OCI-M2 (cell line): ENCODE data around the gene LAMA1.

Experiments used
- DNase-seq: peaks from one replicate; lab custom pipeline; 2025; ENCODE audit not compliant: unreplicated experiment; lab: John Stamatoyannopoulos, UW

The LAMA1 gene

DNA sequence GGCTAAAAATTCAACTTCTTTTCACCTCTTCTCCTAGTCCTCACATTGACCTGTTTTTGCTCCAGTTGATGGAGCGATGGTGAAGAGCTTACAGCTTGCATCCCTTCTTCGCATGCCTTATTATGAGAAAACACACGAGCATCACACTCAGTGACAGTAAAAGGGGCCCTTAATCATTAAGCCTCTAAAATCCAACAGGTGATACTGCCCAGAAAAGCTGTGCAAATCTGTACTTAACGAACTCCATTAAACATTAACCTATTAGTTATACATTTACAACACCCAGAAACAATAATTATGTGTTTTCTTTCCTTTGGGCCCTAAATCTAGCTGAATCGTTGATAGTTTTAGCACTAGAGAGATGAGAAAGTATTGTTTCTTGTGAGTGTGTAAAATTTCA lies 54.8 kb downstream of the LAMA1 start:
- no peak for DNase-seq

DNA sequence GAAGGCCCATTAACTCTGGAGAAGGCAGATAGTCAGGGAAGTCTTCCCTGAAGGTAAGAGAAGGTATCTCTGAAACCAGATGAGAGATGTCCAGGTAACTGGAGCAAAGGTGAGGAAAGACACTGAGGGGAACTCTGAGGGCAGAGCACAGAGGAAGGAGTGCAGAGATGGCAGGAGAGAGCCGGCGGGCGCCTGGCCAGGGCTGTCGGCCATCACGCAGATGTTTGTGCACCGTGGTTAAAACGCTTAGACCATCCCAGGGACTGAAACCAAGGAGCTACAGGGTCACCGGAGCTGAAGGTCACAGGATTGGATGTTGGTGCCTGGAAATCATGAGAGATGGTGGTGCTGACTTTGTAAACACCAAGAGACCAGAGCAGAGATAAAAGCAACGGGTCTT lies 55.4 kb downstream of the LAMA1 start:
- DNase-seq: no peak

GRCh38 chr18:7059276-7059675 lies 58.3 kb downstream of the LAMA1 start:
- no peak for DNase-seq

DNA sequence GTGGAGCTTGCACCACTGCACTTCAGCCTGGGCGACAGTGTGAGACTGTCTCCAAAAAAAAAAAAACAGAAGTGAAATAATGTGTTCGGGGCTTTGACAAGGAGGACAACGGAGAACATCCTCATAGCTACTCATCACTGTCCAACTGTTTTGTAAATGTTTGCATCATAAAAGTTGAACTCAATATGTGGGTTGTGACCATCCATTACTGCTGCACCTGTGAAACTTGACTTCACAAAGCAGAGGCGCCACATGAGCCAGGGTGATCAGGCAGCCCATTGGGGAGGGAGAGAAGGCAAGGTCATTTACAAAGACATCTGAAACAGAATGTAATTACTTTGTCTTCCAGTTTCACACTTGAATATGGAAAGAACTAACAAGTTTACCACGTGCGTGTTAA lies 61.6 kb downstream of the LAMA1 start:
- DNase-seq: no peak

GRCh38 chr18:7049951-7050350 lies 67.6 kb downstream of the LAMA1 start:
- DNase-seq: no peak

GRCh38 chr18:7048081-7048480 lies 69.5 kb downstream of the LAMA1 start:
- no peak for DNase-seq

- no peak for DNase-seq
Observed at GRCh38 chr18:7047336-7047735, 70.3 kb downstream of the LAMA1 start.

GRCh38 chr18:7038330-7038851 lies 79.2 kb downstream of the LAMA1 start:
- DNase-seq: no peak

- DNase-seq: no peak
Observed at GRCh38 chr18:7037470-7037869, 80.1 kb downstream of the LAMA1 start.

DNA sequence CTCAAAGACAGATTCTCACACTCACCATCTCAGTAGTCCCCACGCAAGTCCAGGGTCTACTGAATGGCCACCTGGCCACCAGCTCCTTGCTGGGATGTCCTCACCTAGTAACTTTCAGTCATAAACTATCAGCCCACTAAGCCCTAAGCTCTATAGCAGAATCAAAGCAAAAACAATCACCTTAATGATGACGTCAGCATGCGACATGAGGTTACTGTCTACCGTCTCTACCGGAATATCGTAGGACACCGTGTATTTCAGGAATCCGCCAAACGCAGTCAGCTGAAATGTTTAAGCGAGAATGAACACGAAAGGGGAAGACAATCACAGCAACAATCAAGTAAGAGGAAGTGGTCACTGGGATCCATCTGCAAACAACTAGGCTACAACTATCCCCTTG lies 81.8 kb downstream of the LAMA1 start:
- no peak for DNase-seq

DNA sequence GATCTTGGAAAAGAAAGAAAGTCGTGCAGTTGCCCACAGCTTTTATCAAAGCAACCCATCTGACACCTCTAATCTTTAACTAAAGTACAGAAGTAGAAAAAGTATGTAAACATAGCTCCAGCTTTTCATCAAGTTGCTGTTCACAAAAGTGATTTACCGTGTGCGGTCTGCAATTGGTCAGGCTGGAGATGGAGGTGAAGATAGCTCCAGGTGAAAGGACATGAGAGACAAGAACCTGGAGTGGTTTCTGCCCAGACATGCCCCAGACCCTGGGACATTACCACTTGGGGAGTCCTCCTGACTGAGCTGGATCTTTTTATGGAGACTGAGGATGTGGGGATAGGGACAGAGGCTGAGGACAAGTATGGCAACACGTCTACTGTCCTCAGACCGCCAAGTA lies 82.7 kb downstream of the LAMA1 start:
- DNase-seq: no peak

DNA sequence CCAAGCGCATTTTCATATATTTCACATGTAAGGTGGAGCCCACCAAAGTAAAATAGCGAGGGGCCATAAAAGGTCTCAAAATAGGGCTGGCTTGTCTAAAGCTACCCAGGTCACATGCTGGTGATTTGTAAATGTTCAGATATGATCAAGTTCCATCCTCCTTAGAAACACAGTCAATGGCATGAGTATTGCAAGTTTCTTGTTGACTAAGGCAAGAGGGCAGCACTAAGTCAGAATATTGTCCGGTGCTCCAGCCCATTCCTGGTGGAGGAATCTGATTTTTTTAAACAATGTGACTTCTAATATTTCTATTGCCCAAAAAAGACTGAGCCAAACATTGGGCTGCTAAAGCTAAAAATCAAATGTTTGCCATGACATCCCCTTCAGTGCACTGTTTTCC lies 85.1 kb downstream of the LAMA1 start:
- DNase-seq: no peak

GRCh38 chr18:7028625-7029024 lies 89.0 kb downstream of the LAMA1 start:
- DNase-seq: no peak

GRCh38 chr18:7025194-7025593 lies 92.4 kb downstream of the LAMA1 start:
- no peak for DNase-seq

DNA sequence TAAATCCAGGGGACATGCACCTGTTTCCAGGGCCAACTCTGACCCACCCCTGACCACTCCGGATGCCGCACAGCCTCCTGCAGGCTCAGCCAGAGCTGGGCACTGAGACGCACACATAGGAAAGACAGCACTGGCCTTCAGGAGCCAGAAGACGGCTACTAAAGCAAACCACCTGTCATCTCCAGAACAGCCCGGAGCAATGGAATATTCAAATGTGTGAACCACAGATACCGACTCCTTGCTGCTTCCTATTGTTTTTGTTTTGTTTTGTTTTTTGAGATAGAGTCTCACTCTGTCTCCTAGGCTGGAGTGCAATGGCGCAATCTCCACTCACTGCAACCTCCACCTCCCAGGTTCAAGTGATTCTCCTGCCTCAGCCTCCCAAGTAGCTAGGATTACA lies 94.0 kb downstream of the LAMA1 start:
- no peak for DNase-seq

- no peak for DNase-seq
Observed at GRCh38 chr18:7023063-7023580, 94.5 kb downstream of the LAMA1 start.

GRCh38 chr18:7021994-7022840 lies 95.4 kb downstream of the LAMA1 start:
- DNase-seq: no peak

DNA sequence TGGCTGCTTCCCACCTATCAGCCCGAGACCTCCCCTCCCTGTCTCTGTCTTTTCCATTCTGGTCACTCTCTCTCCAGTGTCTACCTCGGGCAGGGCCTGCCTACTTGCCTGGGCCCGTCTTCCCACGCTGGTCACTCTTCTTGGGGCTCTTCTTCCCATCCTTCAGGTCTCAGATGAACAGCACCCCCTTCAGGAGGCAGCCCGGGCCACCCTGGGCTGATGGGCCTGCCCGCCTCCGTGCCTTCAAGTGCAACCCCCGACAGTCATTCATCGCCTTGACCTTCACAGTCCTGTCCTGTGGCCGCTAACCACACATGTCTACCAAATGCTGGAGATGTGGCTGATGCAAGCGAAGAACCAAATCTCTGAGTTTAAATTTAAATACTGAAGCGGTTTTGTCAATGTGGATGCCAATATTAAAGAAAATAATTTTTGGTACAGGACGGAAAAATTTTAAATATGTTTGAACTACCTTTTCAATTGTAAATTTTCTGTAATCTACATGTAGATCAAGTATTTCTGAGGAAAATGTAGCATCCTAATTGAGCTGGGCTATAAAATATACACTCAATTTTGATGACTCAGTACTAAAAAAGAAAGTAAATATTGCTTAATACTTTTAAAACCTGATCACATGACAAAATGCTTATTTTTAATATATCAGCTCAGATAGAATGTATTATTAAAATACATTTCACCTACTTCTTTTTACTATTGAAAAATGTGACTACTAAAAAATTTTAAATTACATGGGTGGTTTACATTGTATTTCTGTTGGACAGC lies 96.4 kb downstream of the LAMA1 start:
- DNase-seq: no peak

DNA sequence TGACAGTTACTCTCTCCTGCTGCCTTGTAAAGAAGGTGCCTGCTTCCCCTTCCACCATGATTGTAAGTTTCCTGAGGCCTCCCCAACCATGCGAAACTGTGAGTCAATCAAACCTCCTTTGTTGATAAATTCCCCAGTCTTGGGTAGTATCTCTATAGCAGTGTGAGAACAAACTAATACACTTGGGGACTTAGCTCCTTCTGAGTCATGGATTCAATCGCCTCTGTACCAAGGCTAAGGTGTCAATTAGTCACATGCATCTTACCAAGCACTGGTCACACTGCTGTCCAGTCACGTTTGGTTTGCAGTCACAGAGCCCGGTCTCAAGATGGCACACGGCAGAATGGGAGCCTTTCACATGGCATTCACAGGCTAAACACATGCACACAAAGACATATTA lies 100.6 kb downstream of the LAMA1 start:
- no peak for DNase-seq

GRCh38 chr18:7011142-7011541 lies 106.5 kb downstream of the LAMA1 start:
- DNase-seq: no peak

- DNase-seq: no peak
Observed at GRCh38 chr18:7004009-7004408, 113.6 kb downstream of the LAMA1 start.

GRCh38 chr18:7002107-7002506 lies 115.5 kb downstream of the LAMA1 start:
- DNase-seq: no peak
